Left ventricle myocardium superior (tissue), 1 donor: ENCODE data around the gene KCNIP3. TPM values are rescaled to one million over a fixed set of nuclear protein-coding genes. Genes with fewer than 3 reads are reported as not detected.
A peak's percentile ranks its signal among the peaks of the same experiment; 100 is the strongest.
"Not testable (repeated sequence)": the region's sequence is repeated elsewhere in the genome, so short reads cannot be mapped to it uniquely, and the experiment has no call there.

Experiments
- ATAC-seq: fragments of 200-7000 bp; cut with Tn5 transposase; one replicate; pipeline ENCODE4 v1.9.1; 2020; ENCODE audit warnings: mild to moderate bottlenecking, moderate library complexity
- DNase-seq: peaks from one replicate; pipeline ENCODE4 v3.0.0-alpha.2; 2020
- intact Hi-C: fragments of 100-400 bp; cut with micrococcal nuclease; formaldehyde crosslinking; loops from one replicate; pipeline ENCODE4 v1.11.0; 2022
- total RNA-seq: library from RNA; stranded (reverse); fragmentation: NEBNext Ultra II Directional; extraction: Animal tissue kit (Norgen Biotek cat#: 25700); gene quantifications from one replicate; pipeline ENCODE4 v1.2.1, GENCODE V29; 2021
- donor health status: DM: no; HTN: yes; CAD: no; lungs with severe emphysema.

The KCNIP3 gene
- total RNA-seq, 1 donor from 2014 or later = 5.3 TPM

DNA sequence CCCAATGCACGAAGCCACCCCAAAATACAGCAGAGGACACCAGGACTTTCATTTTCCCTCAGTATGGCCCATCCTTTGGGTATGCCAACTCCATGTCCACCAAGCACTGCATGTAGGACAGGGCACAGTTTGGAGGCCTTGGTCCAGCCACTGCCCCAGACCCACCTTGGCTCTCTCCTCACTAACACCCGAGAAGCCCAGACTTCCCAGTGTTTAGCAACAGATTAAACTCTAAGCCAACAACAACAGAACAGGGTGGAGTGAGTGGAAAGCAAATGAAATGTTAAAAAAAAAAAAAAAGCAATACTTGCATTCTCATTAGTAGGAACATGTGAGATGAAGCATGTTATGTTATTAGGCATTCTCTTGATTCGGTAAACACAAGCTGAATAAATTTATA, 118.0 kb downstream of the KCNIP3 start:
- peak; percentile 55 for ATAC-seq
- intact Hi-C loops, DNase-seq: not testable (repeated sequence)

DNA sequence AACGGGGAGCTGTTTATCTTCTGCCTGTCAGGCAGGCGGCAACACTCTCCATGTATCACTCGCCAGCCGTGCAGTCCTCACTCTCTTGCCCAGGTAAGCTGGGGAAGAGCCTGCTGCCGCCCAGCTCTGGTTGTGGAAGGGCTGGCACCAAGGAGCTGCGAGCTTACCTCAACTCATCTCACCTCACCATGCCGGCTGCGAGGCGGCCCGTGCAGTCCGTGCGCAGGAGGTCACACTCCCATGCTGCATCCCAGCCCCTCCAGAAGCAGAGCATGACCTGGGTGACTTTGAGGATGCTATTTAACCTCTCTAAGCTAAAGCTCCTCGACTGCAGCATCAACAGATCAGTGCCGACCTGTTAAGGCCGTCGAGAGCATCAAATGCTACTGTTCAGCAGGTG, 118.4 kb downstream of the KCNIP3 start:
- DNase-seq, intact Hi-C loops, ATAC-seq: not testable (repeated sequence)

DNA sequence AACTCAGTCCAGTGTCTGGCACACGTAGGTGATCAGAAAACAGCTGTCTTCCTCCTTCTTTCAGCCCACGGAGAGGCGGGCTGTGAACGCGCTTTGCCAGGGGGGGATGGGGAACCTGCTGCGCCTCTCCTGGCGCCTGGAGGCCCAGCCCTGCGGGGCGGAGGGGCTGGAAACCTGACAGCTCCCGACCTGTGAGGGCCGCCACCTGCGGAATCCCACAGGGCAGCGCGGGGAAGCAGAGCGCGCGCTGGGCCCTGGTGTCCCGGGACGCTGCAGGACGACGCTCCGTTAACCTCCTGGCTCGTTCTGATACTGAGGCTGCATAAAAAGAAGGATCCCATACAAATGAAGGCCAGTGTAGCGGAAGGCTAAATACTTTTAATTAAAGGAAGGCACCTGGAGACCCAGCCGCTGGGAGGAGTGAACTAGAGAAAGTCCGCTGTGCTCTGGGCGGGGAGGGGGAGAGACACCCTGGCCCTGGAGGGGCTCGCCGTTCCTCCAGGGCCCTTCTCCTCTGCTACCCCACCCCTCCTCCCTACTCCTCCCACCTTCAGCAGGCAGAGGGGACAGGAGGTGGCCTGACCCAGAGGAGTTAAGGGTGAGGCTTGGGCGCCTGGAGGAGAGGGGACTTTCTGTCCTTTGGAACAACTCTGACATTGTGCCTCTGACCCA, 130.2 kb downstream of the KCNIP3 start:
- ATAC-seq, DNase-seq, intact Hi-C loops: not testable (repeated sequence)

DNA sequence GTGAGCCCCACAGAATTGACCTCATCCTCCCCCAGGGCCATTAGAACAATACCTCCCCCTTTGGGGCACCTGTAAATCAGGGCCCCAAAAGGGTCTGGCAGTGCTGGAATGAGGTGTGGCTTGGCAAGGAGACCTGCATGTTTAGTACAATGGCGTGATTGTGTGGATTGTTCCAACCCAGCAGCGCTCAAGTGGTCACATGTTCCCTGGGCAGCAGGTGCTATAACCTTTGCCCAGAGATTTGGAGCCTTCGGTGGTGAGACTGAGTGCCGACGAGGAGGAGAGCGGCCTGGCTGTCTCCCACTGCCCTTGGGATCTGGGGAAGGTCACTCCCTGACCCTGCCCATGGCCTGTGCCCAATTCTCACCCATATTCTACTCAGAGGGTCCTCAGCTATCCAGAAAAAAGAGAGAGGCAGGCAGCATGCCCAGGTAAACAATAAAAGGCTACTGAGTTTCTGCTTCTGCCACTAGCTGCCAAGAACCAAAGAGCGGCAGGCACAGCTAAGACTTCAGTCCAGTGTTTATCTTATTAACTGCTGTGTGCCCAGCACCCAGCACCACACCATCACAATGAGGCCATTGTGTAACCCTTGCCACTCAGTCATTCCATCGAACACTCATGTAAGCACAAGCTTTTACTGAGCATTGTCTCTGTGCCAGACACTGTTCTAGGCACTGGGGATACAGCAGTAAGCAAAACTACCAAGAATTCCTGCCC, 132.8 kb downstream of the KCNIP3 start:
- intact Hi-C loops, DNase-seq: not testable (repeated sequence)
- peak; percentile 83 for ATAC-seq

DNA sequence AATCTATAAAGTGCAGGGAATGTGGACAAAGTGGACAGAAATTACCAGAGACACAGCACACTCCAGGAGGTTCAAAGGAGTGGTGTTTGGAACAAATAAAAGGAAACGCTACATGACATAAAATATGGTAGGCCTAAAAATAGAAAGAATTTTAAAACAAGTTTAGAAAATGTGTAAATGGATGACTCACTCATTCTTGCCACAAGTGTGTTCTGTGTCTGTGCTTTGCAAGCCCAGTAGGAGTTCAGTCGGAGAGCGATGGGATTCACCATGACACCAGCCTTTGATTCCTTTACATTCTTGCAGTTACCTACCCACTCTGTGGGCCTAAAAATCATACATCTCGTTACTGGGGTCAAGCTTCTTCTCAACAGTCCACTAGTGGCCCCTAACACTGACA, 136.2 kb downstream of the KCNIP3 start:
- DNase-seq, ATAC-seq, intact Hi-C loops: not testable (repeated sequence)

DNA sequence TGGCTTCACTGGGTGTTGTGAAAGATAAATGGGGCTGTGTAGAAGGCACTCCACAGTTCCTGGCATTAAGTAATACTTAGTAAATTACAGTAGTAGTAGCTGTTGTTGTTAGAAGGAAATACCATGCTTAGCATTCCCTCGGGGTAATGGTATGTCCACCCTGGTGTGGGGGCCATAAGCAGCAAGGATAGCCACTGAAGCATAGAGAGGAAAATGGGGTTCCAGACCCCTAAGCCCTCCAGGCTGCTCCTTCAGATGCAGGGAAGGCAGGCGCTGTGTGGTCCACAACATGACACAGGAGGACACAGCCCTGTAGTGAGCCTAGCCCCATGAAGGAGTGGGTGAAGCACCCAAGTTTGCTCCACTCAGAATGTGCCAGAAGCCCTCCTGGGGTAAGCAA, 136.8 kb downstream of the KCNIP3 start:
- DNase-seq, intact Hi-C loops, ATAC-seq: not testable (repeated sequence)

DNA sequence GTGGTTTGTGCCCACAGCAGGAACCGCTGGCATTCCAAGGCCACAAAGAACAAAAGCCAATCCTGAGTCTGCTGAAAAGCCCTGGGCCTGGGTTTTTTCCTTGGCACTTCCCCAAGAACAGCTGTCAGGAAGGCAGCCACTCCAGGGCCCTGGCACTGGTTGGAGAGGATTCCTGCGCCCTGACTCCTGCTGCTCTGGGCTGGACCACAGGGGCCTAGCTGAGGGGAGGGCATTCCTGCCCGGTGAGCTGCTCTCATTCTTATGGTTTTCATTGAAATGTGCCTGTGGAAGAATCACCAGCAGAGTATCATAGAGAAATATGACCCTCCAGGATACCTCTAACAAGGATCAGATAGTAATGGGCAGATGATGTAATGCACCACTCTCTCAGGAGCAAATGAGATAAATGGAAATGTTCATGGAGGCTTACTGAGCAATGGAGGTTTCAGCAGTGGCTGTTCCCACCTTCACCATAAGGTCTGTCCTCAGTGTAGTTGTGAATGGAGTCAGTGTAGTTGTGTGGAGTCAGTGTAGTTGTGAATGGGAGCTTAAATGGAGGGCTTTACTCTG, 137.4 kb downstream of the KCNIP3 start:
- intact Hi-C loops = not testable (repeated sequence)
- DNase-seq (peak; percentile 59), ATAC-seq (peak; percentile 87)

DNA sequence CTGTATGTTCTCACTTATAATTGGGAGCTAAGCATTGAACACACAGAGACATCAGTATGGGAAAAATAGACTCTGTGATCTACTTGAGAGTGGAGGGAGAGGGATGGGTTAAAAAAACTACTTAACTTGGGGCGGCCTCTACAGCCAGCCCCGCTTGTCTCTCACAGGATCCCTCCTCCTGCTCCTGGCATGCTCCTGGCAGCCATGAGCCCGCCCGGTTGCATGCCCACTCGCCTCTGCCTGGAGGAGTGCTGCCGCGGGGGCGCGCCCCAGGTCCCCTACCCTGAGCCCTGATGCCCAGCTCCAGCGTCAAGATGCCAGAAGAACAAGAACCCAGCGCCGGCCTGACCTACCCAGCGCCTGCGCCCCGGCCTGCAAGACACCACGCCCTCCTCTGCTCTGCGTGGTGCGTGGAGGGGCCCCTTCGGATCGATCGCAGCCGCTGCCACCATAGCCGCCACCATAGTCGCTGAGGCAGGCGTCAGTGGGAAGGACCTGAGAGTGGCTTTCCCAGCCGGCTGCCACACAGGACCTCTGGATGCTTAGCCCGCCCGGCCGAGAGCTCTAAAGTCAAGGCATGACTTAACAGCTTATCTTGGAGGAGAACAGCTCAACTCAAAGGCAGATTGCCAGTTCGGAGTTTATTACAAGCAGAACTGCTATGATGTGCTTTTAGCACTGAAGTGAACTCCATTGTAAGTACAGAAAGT, 138.2 kb downstream of the KCNIP3 start:
- intact Hi-C loops = not testable (repeated sequence)
- peak; percentile 61 for ATAC-seq

More for the DNA sequence above, 138.2 kb downstream of the KCNIP3 start:
- not testable (repeated sequence) for DNase-seq

Other genes starting within 250 kb of the KCNIP3 start
- 88.2 TPM for gene MRPS5, start 175.5 kb upstream of the KCNIP3 start, total RNA-seq
- 15.4 TPM for gene ZNF514, start 137.5 kb upstream of the KCNIP3 start, total RNA-seq
- 3.6 TPM for gene ZNF2, start 131.5 kb upstream of the KCNIP3 start, total RNA-seq
- gene ZNF892, start 89.8 kb upstream of the KCNIP3 start, total RNA-seq = 3.0 TPM
- gene PROM2, start 22.9 kb upstream of the KCNIP3 start, total RNA-seq = 0.35 TPM
- 46.3 TPM for gene FAHD2A, start 105.4 kb downstream of the KCNIP3 start, total RNA-seq
- not detected for gene TRIM43B, start 187.4 kb downstream of the KCNIP3 start, total RNA-seq